HEK293 (cell line): Measurements from ENCODE around the gene MRPL19.

Experiments used
- BCL6B ChIP-seq: fragments of 450-650 bp; formaldehyde crosslinking; IDR thresholded peaks from 2 replicates; pipeline ENCODE4 v1.5.1; 2017; ENCODE audit warnings: missing biosample characterization, missing genetic modification characterization
- YY2 ChIP-seq: fragments of 450-650 bp; formaldehyde crosslinking; IDR thresholded peaks from 2 replicates; pipeline ENCODE4 v1.5.1; 2016; ENCODE audit warnings: missing biosample characterization, missing genetic modification characterization
- ZBTB8A ChIP-seq: fragments of 450-650 bp; formaldehyde crosslinking; IDR thresholded peaks from 2 replicates; pipeline ENCODE4 v1.5.1; 2016; ENCODE audit warnings: missing biosample characterization, missing genetic modification characterization
- TF ChIP-seq, protein P1 (sequence below): fragments of 450-650 bp; formaldehyde crosslinking; IDR thresholded peaks from 2 replicates; pipeline ENCODE4 v1.5.1; 2016; ENCODE audit warnings: missing biosample characterization, missing genetic modification characterization

DNA sequence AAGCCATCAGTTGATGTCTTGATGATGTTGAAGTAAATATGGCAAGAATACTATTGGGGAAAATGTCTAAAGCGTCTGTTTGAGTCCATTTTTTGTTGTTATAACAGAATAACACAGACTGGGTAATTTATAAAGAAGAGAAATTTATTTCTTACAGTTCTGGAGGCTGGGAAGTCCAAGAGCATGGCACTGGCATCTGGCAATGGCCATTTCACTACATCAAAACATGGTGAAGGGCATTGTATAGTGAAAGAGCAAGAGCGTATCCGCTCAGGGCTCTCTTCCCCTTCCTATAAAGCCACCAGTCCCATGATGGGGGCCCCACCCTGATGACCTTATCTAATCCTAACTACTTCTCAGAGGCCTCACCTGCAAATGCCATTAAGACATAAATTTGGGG lies 29.6 kb upstream of the MRPL19 start:
- TF ChIP-seq YY2 (tag by site-specific recombination), result no peak
- no peak for TF ChIP-seq ZBTB8A
- no peak for TF ChIP-seq BCL6B (tag by site-specific recombination)
- TF ChIP-seq, protein P1, sequence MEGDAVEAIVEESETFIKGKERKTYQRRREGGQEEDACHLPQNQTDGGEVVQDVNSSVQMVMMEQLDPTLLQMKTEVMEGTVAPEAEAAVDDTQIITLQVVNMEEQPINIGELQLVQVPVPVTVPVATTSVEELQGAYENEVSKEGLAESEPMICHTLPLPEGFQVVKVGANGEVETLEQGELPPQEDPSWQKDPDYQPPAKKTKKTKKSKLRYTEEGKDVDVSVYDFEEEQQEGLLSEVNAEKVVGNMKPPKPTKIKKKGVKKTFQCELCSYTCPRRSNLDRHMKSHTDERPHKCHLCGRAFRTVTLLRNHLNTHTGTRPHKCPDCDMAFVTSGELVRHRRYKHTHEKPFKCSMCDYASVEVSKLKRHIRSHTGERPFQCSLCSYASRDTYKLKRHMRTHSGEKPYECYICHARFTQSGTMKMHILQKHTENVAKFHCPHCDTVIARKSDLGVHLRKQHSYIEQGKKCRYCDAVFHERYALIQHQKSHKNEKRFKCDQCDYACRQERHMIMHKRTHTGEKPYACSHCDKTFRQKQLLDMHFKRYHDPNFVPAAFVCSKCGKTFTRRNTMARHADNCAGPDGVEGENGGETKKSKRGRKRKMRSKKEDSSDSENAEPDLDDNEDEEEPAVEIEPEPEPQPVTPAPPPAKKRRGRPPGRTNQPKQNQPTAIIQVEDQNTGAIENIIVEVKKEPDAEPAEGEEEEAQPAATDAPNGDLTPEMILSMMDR (tag by site-specific recombination), result no peak
